Mesothelial cell of epicardium (in vitro differentiated cells): ENCODE results near the gene ZDHHC14. TPM values are rescaled to one million over a fixed set of nuclear protein-coding genes. Genes with fewer than 3 reads are reported as not detected.

ENCODE experiments used
- DNase-seq, 2 experiments: peaks; one replicate each; pipeline ENCODE4 v3.0.0; 2021; ENCODE audit warnings: low spot score in 2 of 2; ENCODE audit not compliant: unreplicated experiment in 2 of 2
- H3K27ac Mint-ChIP-seq: 2 replicates; pipeline ENCODE4 v1.8.0; 2021; ENCODE audit warnings: mixed read lengths
- H3K27me3 Mint-ChIP-seq: 2 replicates; pipeline ENCODE4 v1.8.0; 2021; ENCODE audit warnings: low read depth, mixed read lengths
- H3K36me3 Mint-ChIP-seq: 2 replicates; pipeline ENCODE4 v1.8.0; 2021; ENCODE audit warnings: mixed read lengths
- H3K4me1 Mint-ChIP-seq: 2 replicates; pipeline ENCODE4 v1.8.0; 2021; ENCODE audit warnings: mixed read lengths
- H3K4me3 Mint-ChIP-seq: 2 replicates; pipeline ENCODE4 v1.8.0; 2021; ENCODE audit warnings: mild to moderate bottlenecking, moderate library complexity, mixed read lengths
- H3K9me3 Mint-ChIP-seq: 2 replicates; pipeline ENCODE4 v1.8.0; 2021; ENCODE audit warnings: mixed read lengths
- total RNA-seq: library from RNA; stranded (reverse); gene quantifications from 3 replicates; pipeline ENCODE4 v1.2.1, GENCODE V29; 2021
- TF ChIP-seq, protein P1 (sequence below): fragments of 200-600 bp; sonication (generic); IDR thresholded peaks from one replicate; pipeline ENCODE4 v1.5.0; 2021; ENCODE audit warnings: antibody characterized with exemption; ENCODE audit not compliant: unreplicated experiment

Gene ZDHHC14
- total RNA-seq, 1 donor from 2014 or later = 11.3 TPM

DNA sequence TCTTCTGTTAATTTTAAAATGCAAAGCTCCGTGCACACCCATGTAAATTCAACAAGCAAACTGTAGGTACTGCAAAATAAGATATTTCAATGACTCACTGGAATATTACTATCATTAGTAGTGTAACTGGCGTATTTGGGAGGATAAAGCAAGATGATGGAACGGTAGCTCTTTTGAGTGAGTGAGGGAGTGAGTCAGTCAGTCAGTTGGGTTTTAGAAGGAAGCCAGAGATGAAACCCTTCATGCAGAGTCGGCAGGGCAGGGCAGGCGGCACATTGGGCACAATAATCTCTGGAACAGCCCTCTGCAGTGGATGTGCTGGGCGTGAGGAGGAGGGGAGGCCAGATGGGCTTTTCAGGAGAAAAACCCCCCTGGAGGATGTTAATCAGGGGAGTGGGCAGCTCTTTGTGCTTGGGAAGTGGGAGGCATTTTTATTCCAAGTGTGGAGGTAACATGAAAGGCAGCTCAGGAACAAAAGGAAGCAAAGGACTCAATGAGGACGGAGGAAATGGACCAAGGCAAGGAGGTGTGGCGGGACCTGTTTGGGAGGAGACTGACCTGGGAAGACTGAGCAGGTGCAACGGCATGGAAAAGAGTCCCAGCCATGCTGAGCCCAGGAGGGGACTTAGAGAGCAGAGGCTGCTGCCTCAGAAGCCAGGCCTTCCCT, 171.2 kb downstream of the ZDHHC14 start:
- H3K4me3 Mint-ChIP-seq = no peak overlapping the region
- no peak overlapping the region for H3K27ac Mint-ChIP-seq
- H3K36me3 Mint-ChIP-seq = no peaks in the 10 kb centered on the region
- H3K4me1 Mint-ChIP-seq = peaks cover 40% of the 10 kb centered on the region
- no peak for DNase-seq
- H3K27me3 Mint-ChIP-seq = no peaks in the 10 kb centered on the region
- TF ChIP-seq, protein P1, sequence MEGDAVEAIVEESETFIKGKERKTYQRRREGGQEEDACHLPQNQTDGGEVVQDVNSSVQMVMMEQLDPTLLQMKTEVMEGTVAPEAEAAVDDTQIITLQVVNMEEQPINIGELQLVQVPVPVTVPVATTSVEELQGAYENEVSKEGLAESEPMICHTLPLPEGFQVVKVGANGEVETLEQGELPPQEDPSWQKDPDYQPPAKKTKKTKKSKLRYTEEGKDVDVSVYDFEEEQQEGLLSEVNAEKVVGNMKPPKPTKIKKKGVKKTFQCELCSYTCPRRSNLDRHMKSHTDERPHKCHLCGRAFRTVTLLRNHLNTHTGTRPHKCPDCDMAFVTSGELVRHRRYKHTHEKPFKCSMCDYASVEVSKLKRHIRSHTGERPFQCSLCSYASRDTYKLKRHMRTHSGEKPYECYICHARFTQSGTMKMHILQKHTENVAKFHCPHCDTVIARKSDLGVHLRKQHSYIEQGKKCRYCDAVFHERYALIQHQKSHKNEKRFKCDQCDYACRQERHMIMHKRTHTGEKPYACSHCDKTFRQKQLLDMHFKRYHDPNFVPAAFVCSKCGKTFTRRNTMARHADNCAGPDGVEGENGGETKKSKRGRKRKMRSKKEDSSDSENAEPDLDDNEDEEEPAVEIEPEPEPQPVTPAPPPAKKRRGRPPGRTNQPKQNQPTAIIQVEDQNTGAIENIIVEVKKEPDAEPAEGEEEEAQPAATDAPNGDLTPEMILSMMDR = no peak
- H3K9me3 Mint-ChIP-seq = no peaks in the 10 kb centered on the region

DNA sequence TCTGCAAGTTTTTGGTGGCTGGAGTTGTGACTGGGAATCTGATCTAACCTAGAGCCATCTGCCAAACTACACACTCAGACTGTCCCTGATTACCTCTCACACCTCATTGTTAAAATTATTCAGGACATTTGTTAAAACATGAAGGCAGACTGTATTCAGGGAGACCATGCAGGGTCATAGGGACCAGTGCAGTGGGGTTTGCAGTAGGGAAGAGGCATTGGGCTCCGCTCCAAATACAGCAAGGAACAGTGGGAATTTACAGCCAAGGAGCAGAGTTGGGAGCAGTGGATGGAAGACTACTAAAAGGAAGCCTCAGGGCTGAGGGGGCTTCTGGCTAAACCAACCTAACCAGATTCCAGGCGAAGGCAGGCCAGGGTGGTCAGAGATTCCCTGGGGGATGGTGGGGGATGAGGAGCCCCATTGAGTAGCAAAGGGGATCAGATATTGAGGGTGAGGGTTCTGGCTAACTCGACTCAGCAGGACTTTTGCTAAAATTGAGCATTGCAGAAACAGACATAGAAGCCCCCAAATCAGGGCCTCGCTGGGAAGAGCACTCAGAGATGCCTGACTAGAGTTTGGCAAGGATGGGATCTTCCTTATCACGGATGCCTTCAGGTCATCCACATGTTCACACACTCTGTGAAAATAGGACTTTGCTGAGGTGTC, 172.0 kb downstream of the ZDHHC14 start:
- Mint-ChIP-seq H3K27me3 (no peaks in the 10 kb centered on the region), H3K27ac (no peak overlapping the region), H3K9me3 (no peaks in the 10 kb centered on the region), H3K36me3 (no peaks in the 10 kb centered on the region), H3K4me1 (peaks cover 39% of the 10 kb centered on the region), H3K4me3 (no peak overlapping the region)
- DNase-seq = no peak
- TF ChIP-seq, protein P1 = no peak

- H3K9me3 Mint-ChIP-seq = peaks cover 8% of the 10 kb centered on the region
- H3K27ac Mint-ChIP-seq = no peak overlapping the region
- H3K4me3 Mint-ChIP-seq = no peak overlapping the region
- H3K36me3 Mint-ChIP-seq = no peaks in the 10 kb centered on the region
- DNase-seq = no peak
- TF ChIP-seq, protein P1 = no peak
- H3K4me1 Mint-ChIP-seq = peaks cover 39% of the 10 kb centered on the region
- H3K27me3 Mint-ChIP-seq = no peaks in the 10 kb centered on the region
These were observed 173.8 kb downstream of the ZDHHC14 start for GRCh38 chr6:157554747-157555146.

GRCh38 chr6:157555455-157556143, 174.6 kb downstream of the ZDHHC14 start:
- Mint-ChIP-seq H3K27me3 (no peaks in the 10 kb centered on the region), H3K27ac (peak overlapping the region; percentile 8), H3K9me3 (peaks cover 8% of the 10 kb centered on the region), H3K4me1 (peaks cover 39% of the 10 kb centered on the region), H3K4me3 (no peak overlapping the region), H3K36me3 (no peaks in the 10 kb centered on the region)
- no peak for DNase-seq
- TF ChIP-seq, protein P1 = no peak

GRCh38 chr6:157556144-157556645, 175.2 kb downstream of the ZDHHC14 start:
- Mint-ChIP-seq H3K36me3 (no peaks in the 10 kb centered on the region), H3K27ac (no peak overlapping the region), H3K4me1 (peaks cover 39% of the 10 kb centered on the region), H3K27me3 (no peaks in the 10 kb centered on the region), H3K9me3 (peaks cover 8% of the 10 kb centered on the region), H3K4me3 (no peak overlapping the region)
- TF ChIP-seq, protein P1 = no peak
- DNase-seq = no peak
